GM12878 (cell line): ENCODE results near the gene PKDREJ. TPM values are rescaled to one million over a fixed set of nuclear protein-coding genes. Genes with fewer than 3 reads are reported as not detected.

ENCODE experiments used
- BACH1 ChIP-seq: fragments of 450-650 bp; IDR thresholded peaks from 2 replicates; pipeline ENCODE4 v1.6.1; 2017; ENCODE audit warnings: mild to moderate bottlenecking, borderline replicate concordance
- BCL11A ChIP-seq: IDR thresholded peaks from 2 replicates; pipeline ENCODE4 v1.6.1; 2011; ENCODE audit warnings: low read depth, low read length
- BCL3 ChIP-seq: IDR thresholded peaks from 2 replicates; pipeline ENCODE4 v1.6.1; 2011; ENCODE audit warnings: borderline replicate concordance, low read depth, mild to moderate bottlenecking, moderate library complexity, low read length; ENCODE audit not compliant: insufficient read depth, poor library complexity, severe bottlenecking
- CBX3 ChIP-seq: fragments of 200-600 bp; sonication (generic); IDR thresholded peaks from 2 replicates; pipeline ENCODE4 v1.6.1; 2016; ENCODE audit warnings: low read depth, borderline replicate concordance
- CBX5 ChIP-seq: sonication (generic); IDR thresholded peaks from 2 replicates; pipeline ENCODE4 v1.6.1; 2016; ENCODE audit warnings: low read depth, moderate library complexity, mild to moderate bottlenecking, inconsistent platforms
- IRF4 ChIP-seq: IDR thresholded peaks from 2 replicates; pipeline ENCODE4 v1.6.1; 2011; ENCODE audit warnings: low read depth, low read length
- MEF2B ChIP-seq: fragments of 450-650 bp; IDR thresholded peaks from 2 replicates; pipeline ENCODE4 v1.6.1; 2018; ENCODE audit warnings: mild to moderate bottlenecking, moderate library complexity; ENCODE audit not compliant: partially characterized antibody, poor library complexity, severe bottlenecking
- MTA2 ChIP-seq: fragments of 450-650 bp; IDR thresholded peaks from 2 replicates; pipeline ENCODE4 v1.6.1; 2016; ENCODE audit warnings: low read depth, mild to moderate bottlenecking, moderate library complexity
- MYC ChIP-seq: IDR thresholded peaks from 2 replicates; pipeline ENCODE4 v1.6.1; 2011; ENCODE audit warnings: mild to moderate bottlenecking, low read length, moderate library complexity, inconsistent platforms; ENCODE audit not compliant: insufficient read depth, insufficient replicate concordance, insufficient read length, severe bottlenecking
- NFYB ChIP-seq: IDR thresholded peaks from 2 replicates; pipeline ENCODE4 v1.6.1; 2011; ENCODE audit warnings: low read depth, mild to moderate bottlenecking, low read length, improper control_type of control experiment, moderate library complexity; ENCODE audit not compliant: insufficient read depth
- NKRF ChIP-seq: fragments of 450-650 bp; conservative IDR thresholded peaks from 2 replicates; pipeline ENCODE4 v1.6.1; 2017; ENCODE audit warnings: mild to moderate bottlenecking, moderate library complexity
- TAF1 ChIP-seq: IDR thresholded peaks from 2 replicates; pipeline ENCODE4 v1.6.1; 2011; ENCODE audit warnings: mild to moderate bottlenecking, low read depth, low read length, borderline replicate concordance
- polyA plus RNA-seq, 11 experiments: library from polyadenylated mRNA; depleted of rRNA in 4 of 11; unstranded in 6 of 11; stranded (reverse) in 5 of 11; fragments of >200 nt; fragmentation: Nextera tagmentation in 4 of 11; fragmentation: Illumina TruSeq in 1 of 11; extraction: Ambion mirVana in 4 of 11; extraction: Trizol in 1 of 11; gene quantifications; 1 replicate in 1 of 11; 2 replicates in 10 of 11; pipeline versions ENCODE4 v1.2.1 to v1.2.3, GENCODE V29; 2011 to 2016; ENCODE audit warnings: inconsistent platforms in 2 of 11, missing spikeins in 2 of 11, low read depth in 1 of 11
- total RNA-seq, 4 experiments: library from RNA; depleted of rRNA in 3 of 4; stranded (reverse); fragments of >200 nt in 3 of 4; fragmentation: Illumina TruSeq in 1 of 4; extraction: Trizol in 1 of 4; gene quantifications; 2 replicates each; pipeline versions ENCODE4 v1.2.1 to v1.2.3, GENCODE V29; 2013 to 2021
- TF ChIP-seq, protein P1 (sequence below): fragments of 150-350 bp; IDR thresholded peaks from 2 replicates; pipeline ENCODE4 v1.6.1; 2014; ENCODE audit warnings: mild to moderate bottlenecking, low read depth, low read length
- TF ChIP-seq, protein P2 (sequence below): fragments of 450-650 bp; IDR thresholded peaks from 2 replicates; pipeline ENCODE4 v1.6.1; 2017; ENCODE audit warnings: mild to moderate bottlenecking, moderate library complexity

The PKDREJ gene
- total and polyA plus RNA-seq, 10 of the 15 experiments (the other 5 are each of a cell fraction or from before 2014, with no cell fraction given), result 0.02 to 0.03 TPM; not detected in 8

- TF ChIP-seq, protein P1, sequence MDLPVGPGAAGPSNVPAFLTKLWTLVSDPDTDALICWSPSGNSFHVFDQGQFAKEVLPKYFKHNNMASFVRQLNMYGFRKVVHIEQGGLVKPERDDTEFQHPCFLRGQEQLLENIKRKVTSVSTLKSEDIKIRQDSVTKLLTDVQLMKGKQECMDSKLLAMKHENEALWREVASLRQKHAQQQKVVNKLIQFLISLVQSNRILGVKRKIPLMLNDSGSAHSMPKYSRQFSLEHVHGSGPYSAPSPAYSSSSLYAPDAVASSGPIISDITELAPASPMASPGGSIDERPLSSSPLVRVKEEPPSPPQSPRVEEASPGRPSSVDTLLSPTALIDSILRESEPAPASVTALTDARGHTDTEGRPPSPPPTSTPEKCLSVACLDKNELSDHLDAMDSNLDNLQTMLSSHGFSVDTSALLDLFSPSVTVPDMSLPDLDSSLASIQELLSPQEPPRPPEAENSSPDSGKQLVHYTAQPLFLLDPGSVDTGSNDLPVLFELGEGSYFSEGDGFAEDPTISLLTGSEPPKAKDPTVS, result no peak
- TF ChIP-seq TAF1 (no peak), CBX5 (no peak), MYC (no peak), BCL11A (no peak), MEF2B (no peak), BCL3 (no peak), CBX3 (no peak), MTA2 (no peak), BACH1 (no peak), NKRF (no peak), IRF4 (no peak), NFYB (no peak)
- TF ChIP-seq, protein P2, sequence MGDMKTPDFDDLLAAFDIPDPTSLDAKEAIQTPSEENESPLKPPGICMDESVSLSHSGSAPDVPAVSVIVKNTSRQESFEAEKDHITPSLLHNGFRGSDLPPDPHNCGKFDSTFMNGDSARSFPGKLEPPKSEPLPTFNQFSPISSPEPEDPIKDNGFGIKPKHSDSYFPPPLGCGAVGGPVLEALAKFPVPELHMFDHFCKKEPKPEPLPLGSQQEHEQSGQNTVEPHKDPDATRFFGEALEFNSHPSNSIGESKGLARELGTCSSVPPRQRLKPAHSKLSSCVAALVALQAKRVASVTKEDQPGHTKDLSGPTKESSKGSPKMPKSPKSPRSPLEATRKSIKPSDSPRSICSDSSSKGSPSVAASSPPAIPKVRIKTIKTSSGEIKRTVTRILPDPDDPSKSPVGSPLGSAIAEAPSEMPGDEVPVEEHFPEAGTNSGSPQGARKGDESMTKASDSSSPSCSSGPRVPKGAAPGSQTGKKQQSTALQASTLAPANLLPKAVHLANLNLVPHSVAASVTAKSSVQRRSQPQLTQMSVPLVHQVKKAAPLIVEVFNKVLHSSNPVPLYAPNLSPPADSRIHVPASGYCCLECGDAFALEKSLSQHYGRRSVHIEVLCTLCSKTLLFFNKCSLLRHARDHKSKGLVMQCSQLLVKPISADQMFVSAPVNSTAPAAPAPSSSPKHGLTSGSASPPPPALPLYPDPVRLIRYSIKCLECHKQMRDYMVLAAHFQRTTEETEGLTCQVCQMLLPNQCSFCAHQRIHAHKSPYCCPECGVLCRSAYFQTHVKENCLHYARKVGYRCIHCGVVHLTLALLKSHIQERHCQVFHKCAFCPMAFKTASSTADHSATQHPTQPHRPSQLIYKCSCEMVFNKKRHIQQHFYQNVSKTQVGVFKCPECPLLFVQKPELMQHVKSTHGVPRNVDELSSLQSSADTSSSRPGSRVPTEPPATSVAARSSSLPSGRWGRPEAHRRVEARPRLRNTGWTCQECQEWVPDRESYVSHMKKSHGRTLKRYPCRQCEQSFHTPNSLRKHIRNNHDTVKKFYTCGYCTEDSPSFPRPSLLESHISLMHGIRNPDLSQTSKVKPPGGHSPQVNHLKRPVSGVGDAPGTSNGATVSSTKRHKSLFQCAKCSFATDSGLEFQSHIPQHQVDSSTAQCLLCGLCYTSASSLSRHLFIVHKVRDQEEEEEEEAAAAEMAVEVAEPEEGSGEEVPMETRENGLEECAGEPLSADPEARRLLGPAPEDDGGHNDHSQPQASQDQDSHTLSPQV, result no peak
Observed at GRCh38 chr22:46274381-46274780, 11.2 kb upstream of the PKDREJ start (continued).
